Measurements from ENCODE around the gene GALNT17. TPM values are rescaled to one million over a fixed set of nuclear protein-coding genes. Genes with fewer than 3 reads are reported as not detected.

GALNT17 gene
- polyA plus RNA-seq, 1 donor (not counting 4 experiments of a cell fraction or from before 2014, with no cell fraction given): not detected

DNA sequence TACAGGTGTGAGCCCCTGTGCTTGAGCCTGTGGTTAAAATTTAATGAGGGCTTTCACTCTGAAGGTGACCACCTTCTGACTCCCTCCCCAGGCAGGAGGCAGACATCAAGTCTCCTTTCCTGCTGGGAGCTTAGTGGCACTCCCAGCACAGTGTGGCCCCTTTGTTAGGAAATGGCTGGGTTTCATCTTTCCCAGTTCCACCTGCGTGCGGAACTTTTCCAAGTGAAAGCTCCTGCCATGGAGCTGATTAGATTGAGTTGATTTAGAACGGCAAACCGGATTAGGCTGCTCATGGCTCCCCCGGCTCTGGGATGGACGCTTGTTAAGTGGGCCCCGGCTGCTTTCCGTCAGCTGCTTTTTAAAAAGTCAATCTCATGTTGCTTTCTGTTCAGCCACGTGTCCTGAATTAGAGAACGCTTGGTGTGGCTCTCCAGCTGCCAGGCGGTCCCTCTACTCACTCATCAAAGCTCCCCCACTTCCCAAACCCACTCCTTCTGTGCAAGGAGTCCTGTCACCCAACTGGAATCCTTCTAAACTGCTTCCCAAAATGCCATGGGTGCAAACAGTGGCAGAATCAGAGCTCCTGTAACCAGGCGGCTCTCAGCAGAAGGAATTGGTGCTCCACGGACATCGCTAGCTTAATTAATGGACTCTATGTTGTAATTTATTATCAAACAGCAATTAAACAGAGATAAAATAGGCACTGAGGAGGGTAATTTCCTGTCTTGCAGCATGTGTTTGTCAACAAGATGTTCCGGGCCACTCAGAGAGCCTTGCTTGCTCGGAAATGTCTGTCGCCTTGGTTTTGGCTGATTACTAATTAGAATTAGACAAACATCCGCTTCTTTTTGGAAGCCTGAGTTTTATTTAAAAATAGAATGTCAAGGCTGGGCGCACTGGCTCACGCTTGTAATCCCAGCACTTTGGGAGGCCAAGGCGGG lies 551.2 kb downstream of the GALNT17 start:
- Histone ChIP-seq H3K9me1 (ENCODE audit: control insufficient read depth, extremely low read depth, insufficient read depth, low read length) (no peaks in the 10 kb centered on the region), H3K27ac (ENCODE audit: control insufficient read depth, insufficient read depth, low read length) (no peak overlapping the region), H3K4me2 (ENCODE audit: control insufficient read depth, extremely low read depth, insufficient read depth, low read depth, low read length) (no peak overlapping the region), H2AFZ (ENCODE audit: control insufficient read depth, low read length) (no peak overlapping the region), H3K4me3 (ENCODE audit: control insufficient read depth in 2 of 3, extremely low read depth in 1 of 3, insufficient read depth in 2 of 3, low read depth in 1 of 3, low read length in 3 of 3) (no peak overlapping the region), H3K27me3 (ENCODE audit: control insufficient read depth, extremely low read depth, insufficient read depth, low read length) (no peaks in the 10 kb centered on the region), H3K79me2 (ENCODE audit: control insufficient read depth, insufficient read depth, low read length) (no peaks in the 10 kb centered on the region), H3K9ac (ENCODE audit: control insufficient read depth, extremely low read depth, insufficient read depth, low read length) (no peak overlapping the region), H3K4me1 (ENCODE audit: control insufficient read depth, extremely low read depth, insufficient read depth, low read length) (no peaks in the 10 kb centered on the region), H4K20me1 (ENCODE audit: control insufficient read depth, extremely low read depth, insufficient read depth, low read length) (no peaks in the 10 kb centered on the region), H3K9me3 (ENCODE audit: control insufficient read depth, low read depth, low read length) (no peaks in the 10 kb centered on the region), H3K36me3 (ENCODE audit: control insufficient read depth in 2 of 2, extremely low read depth in 1 of 2, insufficient read depth in 2 of 2, low read length in 2 of 2) (no peaks in the 10 kb centered on the region)
- TF ChIP-seq EZH2 (IDR thresholded peaks at IDR 0.05; ENCODE audit: low read length): no peak
- TF ChIP-seq, protein P1, sequence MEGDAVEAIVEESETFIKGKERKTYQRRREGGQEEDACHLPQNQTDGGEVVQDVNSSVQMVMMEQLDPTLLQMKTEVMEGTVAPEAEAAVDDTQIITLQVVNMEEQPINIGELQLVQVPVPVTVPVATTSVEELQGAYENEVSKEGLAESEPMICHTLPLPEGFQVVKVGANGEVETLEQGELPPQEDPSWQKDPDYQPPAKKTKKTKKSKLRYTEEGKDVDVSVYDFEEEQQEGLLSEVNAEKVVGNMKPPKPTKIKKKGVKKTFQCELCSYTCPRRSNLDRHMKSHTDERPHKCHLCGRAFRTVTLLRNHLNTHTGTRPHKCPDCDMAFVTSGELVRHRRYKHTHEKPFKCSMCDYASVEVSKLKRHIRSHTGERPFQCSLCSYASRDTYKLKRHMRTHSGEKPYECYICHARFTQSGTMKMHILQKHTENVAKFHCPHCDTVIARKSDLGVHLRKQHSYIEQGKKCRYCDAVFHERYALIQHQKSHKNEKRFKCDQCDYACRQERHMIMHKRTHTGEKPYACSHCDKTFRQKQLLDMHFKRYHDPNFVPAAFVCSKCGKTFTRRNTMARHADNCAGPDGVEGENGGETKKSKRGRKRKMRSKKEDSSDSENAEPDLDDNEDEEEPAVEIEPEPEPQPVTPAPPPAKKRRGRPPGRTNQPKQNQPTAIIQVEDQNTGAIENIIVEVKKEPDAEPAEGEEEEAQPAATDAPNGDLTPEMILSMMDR (optimal IDR thresholded peaks at IDR 0.05 in 1 of 3, IDR thresholded peaks at IDR 0.05 in 1 of 3, conservative IDR thresholded peaks at IDR 0.05 in 1 of 3; ENCODE audit: extremely low read depth in 1 of 3, insufficient read depth in 2 of 3, low read length in 3 of 3): no peak
- no peak for DNase-seq (ENCODE audit: low read depth, low spot score)
- dilution Hi-C loops (cut with MboI; ENCODE audit: extremely low pct_ligation_motif_present, low sequenced_read_pairs): no loop called here
- FAIRE-seq: no peak

GRCh38 chr7:71687286-71687685 lies 555.3 kb downstream of the GALNT17 start:
- Histone ChIP-seq H3K9ac (ENCODE audit: control insufficient read depth, extremely low read depth, insufficient read depth, low read length) (no peak overlapping the region), H3K9me1 (ENCODE audit: control insufficient read depth, extremely low read depth, insufficient read depth, low read length) (no peaks in the 10 kb centered on the region), H3K27me3 (ENCODE audit: control insufficient read depth, extremely low read depth, insufficient read depth, low read length) (no peaks in the 10 kb centered on the region), H3K4me2 (ENCODE audit: control insufficient read depth, extremely low read depth, insufficient read depth, low read depth, low read length) (no peak overlapping the region), H3K27ac (ENCODE audit: control insufficient read depth, insufficient read depth, low read length) (no peak overlapping the region), H3K79me2 (ENCODE audit: control insufficient read depth, insufficient read depth, low read length) (no peaks in the 10 kb centered on the region), H3K9me3 (ENCODE audit: control insufficient read depth, low read depth, low read length) (no peaks in the 10 kb centered on the region), H2AFZ (ENCODE audit: control insufficient read depth, low read length) (no peak overlapping the region), H4K20me1 (ENCODE audit: control insufficient read depth, extremely low read depth, insufficient read depth, low read length) (no peaks in the 10 kb centered on the region), H3K4me3 (ENCODE audit: control insufficient read depth in 2 of 3, extremely low read depth in 1 of 3, insufficient read depth in 2 of 3, low read depth in 1 of 3, low read length in 3 of 3) (no peak overlapping the region), H3K4me1 (ENCODE audit: control insufficient read depth, extremely low read depth, insufficient read depth, low read length) (no peaks in the 10 kb centered on the region), H3K36me3 (ENCODE audit: control insufficient read depth in 2 of 2, extremely low read depth in 1 of 2, insufficient read depth in 2 of 2, low read length in 2 of 2) (no peaks in the 10 kb centered on the region)
- no peak for FAIRE-seq
- dilution Hi-C loops (cut with MboI; ENCODE audit: extremely low pct_ligation_motif_present, low sequenced_read_pairs): no loop called here
- no peak for DNase-seq (ENCODE audit: low read depth, low spot score)
- no peak for TF ChIP-seq EZH2 (IDR thresholded peaks at IDR 0.05; ENCODE audit: low read length)
